NAMALWA (cell line): ENCODE measurements around the gene CNNM4.
A peak's percentile ranks its signal among the peaks of the same experiment; 100 is the strongest.

Experiments used
- DNase-seq: peaks from one replicate; pipeline ENCODE4 v3.0.0-alpha.2; 2015; ENCODE audit warnings: low spot score

CNNM4 gene

DNA sequence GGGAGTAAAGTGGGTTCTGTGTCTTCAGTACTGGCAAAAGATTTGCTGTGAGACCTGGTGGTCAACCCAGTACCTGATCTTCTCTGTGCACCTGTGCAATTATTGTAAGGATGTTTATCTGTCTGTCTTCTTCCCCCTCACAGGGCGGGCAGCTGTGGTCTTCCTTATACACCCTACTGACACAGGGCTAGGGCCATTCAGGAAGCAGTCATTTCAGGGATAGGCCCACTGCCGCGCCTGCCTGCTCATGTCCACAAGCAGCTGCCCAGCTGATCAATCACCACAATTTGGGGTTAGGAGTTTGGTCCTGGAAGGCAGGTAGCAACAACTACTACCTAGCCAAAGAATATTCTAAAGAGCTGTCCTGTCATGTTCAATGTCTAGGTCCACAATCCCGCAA, 1.2 kb upstream of the CNNM4 start:
- no peak for DNase-seq

DNA sequence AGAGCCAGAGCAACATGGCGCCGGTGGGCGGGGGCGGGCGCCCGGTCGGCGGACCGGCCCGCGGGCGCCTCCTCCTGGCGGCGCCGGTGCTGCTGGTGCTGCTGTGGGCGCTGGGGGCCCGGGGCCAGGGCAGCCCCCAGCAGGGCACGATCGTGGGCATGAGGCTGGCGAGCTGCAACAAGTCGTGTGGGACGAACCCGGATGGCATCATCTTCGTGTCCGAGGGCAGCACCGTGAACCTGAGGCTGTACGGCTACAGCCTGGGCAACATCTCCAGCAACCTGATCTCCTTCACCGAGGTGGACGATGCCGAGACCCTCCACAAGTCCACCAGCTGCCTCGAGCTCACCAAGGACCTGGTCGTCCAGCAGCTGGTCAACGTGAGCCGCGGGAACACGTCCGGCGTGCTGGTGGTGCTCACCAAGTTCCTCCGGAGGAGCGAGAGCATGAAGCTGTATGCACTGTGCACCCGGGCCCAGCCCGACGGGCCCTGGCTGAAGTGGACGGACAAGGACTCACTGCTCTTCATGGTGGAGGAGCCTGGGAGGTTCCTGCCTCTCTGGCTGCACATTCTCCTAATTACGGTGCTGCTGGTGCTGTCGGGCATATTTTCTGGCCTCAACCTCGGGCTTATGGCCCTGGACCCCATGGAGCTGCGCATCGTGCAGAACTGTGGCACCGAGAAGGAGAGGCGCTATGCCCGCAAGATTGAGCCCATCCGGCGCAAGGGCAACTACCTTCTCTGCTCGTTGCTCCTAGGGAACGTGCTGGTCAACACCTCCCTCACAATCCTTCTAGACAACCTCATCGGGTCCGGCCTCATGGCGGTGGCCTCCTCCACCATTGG, 507 bp downstream of the CNNM4 start:
- no peak for DNase-seq

DNA sequence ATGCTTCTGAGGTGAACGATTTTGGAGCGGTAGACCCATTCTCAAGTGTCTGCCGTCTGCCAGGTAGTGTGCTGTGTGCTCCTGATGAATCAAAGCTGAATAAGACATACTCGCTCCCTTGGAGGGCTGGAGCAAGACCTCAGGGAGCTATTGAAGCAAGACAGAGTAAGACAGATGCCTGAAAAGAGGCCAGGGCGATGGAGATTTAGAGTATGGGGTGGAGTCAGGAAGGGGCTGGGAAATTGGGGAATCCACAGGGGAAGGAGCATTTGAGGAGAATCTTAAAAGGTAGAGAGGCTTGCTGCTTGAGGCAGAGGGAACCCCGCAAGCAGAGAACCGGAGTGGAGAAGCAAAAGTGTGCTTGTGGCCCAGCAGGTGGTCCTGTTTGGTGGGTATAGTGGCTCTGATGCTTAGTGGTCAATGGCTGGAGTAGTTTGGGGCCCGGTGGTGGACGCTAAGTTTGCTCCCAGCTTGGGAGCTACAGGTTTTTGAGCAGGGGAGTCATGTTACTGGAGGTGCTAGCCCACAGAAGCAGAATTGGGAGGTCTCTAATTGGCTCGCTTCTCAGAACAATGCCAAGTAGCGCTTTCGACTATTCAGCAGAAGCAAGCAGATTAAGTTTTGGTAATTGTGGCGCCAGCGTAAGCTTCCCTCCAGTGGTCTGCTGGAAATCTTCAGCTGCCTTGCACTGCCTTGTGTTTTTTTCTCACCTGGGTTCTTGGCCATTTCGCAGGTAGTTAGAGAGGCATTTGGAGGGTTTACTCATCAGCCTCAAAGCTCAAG, 2.0 kb downstream of the CNNM4 start:
- DNase-seq: peak; percentile 34

DNA sequence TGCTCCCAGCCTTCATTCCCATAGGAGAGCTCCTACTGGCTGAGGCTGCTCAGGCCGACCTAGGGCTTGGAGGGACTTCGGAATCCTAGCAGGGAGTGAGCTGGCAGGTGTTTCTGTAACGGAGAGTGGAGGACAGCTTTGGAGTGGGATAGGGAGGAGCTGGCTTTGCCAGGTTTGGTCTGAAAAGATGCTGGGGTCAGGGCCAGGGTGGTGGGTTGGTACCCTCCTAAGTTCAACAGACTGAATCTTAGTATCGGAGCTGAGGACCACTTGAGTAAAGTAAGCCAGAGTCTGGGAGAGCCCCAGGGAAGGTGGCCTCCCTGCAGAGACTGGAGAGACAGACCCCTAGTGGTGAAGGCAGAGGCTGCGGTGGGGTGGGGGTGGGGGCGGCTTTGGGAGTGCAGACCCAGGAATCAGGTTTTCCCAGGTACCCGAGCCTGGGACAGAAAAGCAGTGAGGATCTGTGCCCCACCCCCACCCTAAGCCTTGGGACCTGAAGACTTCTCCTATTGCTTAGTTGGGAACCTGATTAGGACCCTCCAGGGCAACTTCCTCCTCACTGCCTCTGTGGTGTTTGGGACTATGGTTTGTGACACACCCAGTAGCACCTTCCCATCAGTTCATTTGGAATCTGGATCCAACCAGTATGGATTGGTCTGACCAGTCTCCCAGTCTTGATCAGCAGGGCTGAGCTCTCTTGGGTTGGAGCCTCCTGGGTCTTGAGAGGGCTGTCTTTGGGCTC, 3.0 kb downstream of the CNNM4 start:
- peak; percentile 34 for DNase-seq

DNA sequence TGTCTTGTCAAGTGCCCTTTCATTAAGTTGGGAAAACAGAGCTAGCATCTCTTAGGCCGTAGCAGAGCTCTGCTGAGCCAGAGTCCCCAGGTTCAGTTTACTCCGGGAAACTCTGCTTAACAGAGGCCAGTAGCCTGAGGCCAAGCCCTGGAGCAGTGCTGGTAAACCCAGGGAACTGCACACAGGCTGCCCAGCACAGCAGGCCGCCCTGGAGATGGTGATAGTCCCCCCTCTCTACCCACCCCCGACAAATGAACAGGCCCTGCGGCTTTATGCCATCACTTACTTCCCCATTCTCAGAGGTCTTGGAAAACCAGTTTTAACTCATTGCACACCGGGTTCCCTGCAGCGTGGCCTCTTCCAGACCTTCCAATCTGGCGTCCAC, 3.5 kb downstream of the CNNM4 start:
- DNase-seq: no peak

DNA sequence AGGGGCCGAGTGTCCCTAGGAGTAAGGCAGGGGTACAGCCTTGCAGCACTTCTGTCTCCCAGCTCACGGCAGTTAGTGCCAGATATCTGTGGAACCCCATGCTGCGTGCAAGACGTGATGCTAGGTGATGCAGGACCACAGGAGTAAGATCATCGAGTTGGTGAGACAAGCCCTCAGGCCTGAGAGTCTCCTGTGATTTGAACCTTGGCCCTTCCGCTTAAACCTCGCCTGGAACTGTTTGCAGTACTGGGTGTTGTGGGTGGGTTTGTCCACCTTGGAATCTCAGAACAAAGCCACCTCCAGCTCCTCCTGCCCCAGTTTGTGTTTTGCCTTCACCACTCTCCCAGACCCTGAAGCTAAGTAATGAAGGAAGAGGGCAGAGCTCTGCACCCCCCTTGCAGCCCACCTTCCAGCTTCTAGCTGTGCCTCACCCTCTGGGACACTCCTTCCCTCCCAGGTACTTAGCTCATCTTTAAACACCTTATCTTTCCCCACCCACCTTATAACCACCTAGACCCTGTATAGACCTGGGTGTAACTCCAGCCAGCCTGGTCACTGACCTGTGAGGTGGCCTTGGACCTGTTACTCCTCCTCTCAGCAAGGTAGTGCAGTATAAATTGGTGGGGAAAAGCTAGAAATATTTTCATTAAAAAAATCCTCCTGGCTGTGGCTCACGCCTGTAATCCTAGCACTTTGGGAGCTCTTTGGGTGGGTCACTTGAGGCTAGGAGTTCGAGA, 6.6 kb downstream of the CNNM4 start:
- no peak for DNase-seq

DNA sequence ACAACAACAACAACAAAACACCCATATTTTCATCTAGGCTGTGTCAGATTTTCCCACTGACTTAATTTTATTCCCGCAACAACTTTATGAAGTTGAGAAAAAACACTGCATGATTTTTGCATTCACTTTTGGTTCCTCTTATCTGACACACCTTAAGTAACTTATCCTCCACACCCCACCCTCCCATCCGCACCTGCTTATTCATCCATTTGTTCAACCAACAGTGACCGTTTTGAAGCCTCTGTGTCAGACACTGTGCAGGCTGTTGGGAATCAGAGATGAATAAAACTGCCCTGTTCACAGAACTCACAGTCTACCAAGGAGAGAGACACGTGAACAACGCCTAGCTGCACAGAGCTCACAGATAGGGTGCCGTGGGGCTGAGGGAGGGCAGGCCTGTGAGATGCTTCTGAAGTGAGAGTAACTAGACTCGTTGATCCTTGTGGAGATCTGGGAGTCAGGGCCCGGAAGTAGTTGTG, 7.4 kb downstream of the CNNM4 start:
- peak; percentile 56 for DNase-seq

DNA sequence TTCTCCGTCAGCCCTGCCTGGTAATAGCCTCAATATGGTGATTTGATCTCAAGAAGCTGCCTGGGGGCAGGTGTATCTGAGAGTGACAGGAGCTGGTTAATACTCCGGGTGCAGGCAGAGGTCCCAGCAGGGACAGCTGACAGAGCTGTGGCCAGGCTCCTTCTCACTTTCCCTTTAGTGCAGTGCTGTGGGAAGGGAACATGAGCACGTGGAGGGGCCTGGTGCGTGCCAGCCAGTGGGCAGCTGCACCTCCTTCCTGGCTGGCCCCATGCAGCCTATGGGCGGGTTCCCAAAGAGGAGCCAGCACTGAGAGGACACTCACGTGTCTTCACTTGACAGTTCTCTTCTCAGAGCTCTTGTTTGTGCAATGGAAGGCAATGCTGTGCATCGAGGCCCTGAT, 9.1 kb downstream of the CNNM4 start:
- DNase-seq: no peak

DNA sequence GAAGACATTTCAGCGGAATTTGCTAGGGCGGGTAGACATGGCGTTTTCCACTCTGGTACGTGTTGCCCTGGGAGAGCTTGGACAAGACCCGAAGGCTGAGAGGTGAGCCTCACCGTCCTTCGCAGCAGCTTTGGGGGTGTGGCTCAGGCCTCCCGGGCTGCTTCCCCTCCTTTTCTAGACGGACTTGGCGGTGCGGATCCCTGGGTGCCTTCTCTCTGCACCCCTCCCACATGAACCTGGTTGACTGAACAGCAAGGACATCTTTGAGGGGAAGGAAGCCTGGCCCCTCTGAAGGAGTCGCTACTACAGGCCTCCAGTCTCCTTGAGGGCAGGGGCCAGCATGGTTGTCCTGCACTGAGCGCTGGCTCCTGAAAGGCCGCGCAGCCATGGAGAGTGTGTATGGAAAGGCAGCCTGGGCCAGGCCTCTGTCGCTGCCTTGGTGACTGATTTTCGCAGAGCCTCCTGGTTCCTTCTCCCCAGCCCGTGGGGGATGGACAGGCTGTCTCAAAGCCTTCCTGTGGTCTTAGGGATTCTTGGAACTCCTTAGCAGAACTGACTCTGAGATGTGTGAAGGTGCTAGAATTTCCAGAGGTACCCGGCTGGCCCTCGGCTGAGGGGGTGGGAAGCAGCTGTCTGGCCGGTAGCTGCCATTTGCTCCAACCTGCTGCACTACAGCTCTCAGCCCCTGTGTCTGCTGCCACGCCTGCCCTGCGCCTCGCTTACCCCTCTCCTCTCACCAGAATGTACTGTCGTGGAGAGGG, 9.9 kb downstream of the CNNM4 start:
- DNase-seq: no peak

DNA sequence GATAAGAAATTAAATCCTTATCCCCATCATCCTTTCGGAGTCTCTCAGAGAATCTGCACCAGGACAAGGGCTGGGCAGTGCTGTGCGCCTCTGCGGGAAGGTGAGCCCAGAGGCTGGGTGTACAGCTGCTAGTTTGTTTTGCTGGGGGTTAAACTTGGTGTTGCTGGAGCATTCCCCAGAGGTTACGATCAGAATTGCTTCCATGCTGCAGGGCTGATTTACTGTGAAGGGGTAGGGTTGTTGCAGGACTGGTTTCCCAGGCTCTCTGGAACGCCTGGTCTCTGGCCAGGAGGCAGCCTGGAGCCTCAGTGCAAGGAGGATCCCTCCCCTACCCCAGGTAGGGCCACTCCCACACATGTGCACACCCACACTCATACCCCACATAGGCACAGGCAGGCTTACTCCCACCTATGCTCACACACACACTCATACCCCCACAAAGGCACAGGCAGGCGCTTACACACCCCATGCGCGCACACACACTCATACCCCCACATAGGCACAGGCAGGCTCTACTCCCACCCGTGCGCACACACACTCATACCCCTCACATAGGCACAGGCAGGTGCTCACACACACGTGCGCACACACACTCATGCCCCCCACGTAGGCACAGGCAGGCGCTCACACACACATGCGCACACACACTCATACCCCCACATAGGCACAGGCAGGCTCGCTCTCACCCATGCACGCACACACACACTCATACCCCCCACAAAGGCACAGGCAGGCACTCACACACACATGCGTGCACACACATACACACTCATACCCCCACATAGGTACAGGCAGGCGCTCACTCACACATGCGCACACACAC, 11.3 kb downstream of the CNNM4 start:
- peak; percentile 36 for DNase-seq

DNA sequence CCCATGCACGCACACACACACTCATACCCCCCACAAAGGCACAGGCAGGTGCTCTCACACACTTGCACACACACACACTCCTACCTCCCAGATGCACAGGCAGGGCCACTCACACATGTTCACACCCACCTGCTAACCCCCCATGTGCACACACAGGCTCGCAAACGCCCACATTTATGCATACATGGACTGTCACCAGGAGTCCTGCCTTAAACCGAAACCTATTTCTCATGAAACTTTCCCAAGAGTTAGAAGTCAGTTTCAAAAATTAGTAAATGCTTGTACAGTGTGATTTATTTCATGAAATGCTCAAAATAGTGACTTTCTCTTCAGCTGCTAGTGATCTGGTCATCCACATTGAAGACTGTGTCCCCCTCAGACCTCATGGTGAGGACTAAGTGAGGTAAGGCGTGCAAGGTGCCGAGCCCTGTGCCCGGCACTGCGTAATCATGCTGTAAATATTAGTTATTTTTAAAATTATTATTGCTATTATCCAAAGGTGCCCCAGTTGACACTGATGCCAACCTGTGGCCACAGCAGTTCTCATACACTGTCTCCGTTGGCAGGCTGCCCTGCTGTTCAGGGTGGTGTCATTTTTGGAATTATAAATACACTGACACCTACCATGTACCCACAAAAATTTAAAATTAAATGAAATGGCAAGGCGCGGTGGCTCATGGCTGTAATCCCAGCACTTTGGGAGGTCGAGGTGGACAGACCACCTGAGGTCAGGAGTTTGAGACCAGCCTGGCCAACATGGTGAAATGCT, 12.4 kb downstream of the CNNM4 start:
- DNase-seq: peak; percentile 19

DNA sequence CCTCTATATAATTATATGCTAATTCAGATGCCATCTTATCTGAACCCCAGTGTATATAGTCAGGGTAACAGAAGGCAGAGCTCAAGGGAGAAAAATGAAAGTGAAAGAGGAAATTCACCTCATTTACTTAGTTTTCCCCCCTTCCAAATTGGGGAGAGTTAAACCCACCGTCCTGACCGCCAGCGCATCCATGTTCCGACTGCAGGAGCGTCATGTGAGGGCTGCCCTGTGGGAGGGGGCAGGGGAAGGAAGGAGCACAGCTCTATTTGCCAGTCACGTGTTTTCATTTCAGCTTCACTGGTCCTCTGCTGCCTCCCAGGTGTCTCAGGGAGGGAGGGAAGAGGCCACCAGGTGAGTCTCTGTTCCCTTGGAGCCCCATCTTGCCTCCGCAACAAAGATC, 13.2 kb downstream of the CNNM4 start:
- DNase-seq: peak; percentile 59

DNA sequence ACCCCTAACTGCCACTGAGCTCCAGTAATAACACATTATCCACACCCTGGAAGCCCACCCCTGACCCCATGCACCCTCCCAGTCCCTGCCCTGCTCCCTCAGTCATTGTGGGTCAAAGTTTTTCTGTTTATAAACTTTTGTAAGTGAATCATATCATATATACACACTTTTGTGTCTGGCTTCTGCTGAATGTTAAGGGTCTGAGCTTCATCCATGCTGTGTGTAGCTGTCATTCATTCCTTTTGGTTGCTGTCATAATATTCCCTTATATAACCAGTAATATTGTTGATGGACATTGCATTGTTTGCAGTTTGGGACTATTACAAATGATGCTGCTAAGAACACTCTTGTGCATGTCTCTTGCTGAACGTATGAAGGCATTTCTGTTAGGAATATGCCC, 14.5 kb downstream of the CNNM4 start:
- DNase-seq: no peak

DNA sequence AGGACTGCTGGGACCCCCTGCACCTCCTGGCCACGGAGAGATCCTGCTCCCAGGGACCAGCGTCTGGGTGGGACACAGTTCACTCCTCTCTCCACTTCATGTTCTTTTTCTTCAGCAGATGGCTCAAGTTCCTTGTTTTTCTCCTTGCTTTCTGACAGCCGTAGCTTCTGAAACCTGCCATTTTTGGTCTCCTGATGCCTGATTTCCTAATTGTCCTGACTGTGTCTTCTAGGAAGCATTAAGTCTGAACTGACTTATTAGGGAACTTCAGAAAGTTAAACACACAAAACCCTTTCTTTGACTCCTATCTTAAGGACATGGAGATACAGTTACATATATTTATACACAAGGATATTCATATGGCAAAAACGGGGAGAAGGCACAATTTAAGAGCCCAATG, 22.7 kb downstream of the CNNM4 start:
- DNase-seq: no peak

DNA sequence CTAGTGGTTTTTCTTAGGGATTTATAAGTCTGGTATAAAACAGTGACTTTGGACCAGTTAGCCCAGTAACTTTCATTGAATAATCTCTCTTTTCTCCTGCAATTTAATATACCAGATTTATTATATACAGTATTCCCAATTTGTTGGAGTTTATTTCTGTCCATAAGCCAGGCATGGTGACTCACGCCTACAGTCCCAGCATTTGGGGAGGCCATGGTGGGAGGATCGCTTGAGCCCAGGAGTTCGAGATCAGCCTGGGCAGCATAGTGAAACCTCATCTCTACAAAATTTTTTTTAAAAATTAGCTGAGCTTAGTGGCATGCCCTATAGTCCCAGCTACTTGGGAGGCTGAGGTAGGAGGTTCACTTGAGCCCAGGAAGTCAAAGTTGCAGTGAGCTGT, 26.7 kb downstream of the CNNM4 start:
- no peak for DNase-seq

DNA sequence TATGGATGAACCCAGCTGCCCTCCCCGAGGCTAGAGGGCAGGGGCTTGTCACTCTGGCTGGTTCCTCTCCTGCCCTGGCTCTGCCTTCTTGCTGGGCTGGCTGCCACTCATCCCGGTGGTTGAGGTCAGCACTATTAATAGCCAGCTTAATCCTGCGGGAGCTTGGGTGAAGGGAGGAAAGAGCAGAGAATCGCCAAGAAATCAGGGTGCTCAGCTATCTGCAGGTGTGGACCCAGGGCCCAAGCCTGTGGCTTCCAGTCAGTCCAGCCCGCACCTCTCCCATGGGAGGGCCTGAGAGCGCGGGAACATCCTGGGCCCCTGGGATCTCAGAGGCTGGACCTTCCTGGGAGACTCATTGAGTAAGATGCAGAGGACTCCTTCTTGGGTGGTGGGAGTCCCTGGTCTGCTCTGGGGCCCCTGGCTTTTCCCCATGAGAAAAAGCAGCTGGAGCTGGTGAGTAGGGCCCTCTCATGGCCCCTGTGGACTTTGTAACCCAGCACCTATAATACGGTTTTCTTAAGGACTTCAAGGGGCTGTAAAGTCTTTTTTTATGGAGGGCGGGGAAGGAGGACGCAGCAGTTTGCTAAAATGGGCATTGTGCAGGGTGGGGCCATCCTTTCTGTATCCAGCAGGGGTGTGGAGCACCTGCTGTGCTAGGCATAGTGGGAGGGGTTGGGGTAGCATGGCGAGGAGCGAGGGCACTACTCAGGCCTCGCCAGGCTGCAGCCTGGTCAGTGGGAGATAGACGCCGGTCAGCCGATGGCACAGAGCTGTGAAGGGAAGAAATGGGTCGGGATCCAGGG, 27.9 kb downstream of the CNNM4 start:
- no peak for DNase-seq

DNA sequence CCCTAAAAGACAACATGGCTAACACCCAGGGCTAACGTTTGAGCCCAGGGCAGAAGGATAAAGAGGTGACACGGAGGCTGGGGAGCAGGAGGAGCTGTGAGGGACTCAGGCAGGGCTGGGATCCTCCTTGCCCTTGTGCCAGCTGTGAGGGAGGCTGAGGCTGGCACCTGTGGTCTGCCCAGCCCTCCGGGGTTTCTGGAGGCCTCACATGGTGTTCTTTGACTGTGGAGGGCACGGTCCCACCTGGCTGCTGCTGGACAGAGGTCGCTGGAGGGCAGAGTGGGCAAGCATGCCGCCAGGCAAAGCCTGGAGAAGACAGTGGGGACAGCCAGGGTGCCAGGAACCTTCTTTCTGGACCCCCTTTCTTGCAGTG, 28.5 kb downstream of the CNNM4 start:
- DNase-seq: no peak
